ENCODE data around the gene PPP3CA.

DNA sequence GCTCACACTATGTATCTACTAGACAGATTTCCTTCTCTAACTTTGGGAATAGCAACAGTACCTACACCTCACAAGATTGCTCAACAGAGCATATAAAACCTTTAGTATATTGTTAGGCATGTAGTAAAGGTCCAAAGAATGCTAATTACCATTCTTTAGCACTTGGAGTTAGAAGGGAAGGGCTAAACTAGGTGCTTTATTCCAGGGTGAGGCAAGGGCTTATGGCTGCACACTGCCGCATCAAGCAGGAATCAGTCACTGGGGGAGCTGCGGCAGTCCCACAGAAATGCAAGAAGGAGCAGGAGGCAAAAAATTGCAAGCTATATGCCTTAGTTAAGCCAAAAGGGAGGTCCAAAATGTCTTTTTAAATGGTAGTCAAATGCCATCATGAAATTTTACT lies 162.7 kb downstream of the PPP3CA start:
- no peak for TF ChIP-seq CTCF (IDR thresholded peaks at IDR 0.05; ENCODE audit: low read length)
- no peak for TF ChIP-seq EZH2 (IDR thresholded peaks at IDR 0.05; ENCODE audit: borderline replicate concordance, low read length)
